H1 (cell line): ENCODE results near the gene CLVS2.

Experiments
- CEBPB ChIP-seq: IDR thresholded peaks from 2 replicates; pipeline ENCODE4 v1.6.1; 2012; ENCODE audit warnings: low read depth, low read length
- TF ChIP-seq, protein P1 (sequence below), 3 experiments: IDR thresholded peaks; 1 replicate in 2 of 3; 2 replicates in 1 of 3; pipeline versions ENCODE4 v1.5.1 to v1.6.1; 2011; ENCODE audit warnings: low read length in 3 of 3, mild to moderate bottlenecking in 3 of 3, inconsistent platforms in 2 of 3, low read depth in 1 of 3, moderate library complexity in 1 of 3; ENCODE audit not compliant: insufficient read depth in 1 of 3; ENCODE audit errors: control extremely low read depth in 1 of 3

DNA sequence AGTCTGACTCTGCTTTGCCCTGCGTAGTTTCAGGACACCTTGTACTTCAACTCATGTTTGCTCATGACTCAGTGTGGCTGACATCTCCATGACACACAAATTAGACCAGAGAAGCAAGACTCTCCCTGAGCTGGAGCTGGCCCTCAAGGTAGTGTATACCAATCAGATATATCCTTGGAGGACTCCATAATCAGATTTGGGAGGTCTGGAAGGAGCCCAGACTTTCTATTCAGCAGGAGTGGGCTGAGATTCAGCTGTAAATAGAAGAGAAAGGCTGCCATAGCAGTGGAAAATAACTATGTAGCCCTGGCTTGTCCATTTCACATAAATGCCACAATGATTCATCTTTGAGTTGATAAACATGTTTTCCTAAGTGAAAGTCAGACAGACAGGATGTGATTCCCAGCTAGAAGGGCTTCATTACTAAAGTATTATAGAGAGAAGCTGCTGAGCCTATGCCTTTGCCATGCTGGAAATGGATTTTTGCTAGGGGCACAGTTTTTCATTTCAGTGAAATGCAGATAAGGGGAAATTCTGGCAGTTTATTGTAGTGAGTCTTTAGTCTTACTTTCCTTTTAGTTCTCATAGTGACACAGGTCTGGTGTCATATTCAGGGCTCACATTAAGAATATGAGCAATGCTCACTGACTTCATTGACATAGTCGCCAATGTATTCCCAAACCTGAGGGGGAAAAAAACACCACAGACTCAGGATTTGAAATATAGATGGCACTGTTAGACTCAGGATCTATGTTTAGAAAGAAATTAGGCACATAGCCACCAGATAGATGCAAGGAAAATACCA is 95.3 kb downstream of the CLVS2 start:
- TF ChIP-seq CEBPB: no peak
- TF ChIP-seq, protein P1, sequence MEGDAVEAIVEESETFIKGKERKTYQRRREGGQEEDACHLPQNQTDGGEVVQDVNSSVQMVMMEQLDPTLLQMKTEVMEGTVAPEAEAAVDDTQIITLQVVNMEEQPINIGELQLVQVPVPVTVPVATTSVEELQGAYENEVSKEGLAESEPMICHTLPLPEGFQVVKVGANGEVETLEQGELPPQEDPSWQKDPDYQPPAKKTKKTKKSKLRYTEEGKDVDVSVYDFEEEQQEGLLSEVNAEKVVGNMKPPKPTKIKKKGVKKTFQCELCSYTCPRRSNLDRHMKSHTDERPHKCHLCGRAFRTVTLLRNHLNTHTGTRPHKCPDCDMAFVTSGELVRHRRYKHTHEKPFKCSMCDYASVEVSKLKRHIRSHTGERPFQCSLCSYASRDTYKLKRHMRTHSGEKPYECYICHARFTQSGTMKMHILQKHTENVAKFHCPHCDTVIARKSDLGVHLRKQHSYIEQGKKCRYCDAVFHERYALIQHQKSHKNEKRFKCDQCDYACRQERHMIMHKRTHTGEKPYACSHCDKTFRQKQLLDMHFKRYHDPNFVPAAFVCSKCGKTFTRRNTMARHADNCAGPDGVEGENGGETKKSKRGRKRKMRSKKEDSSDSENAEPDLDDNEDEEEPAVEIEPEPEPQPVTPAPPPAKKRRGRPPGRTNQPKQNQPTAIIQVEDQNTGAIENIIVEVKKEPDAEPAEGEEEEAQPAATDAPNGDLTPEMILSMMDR (IDR thresholded peaks at IDR 0.05; ENCODE audit: control extremely low read depth in 1 of 3, insufficient read depth in 1 of 3, low read depth in 1 of 3, low read length in 3 of 3): no peak
